RWPE2 (cell line): Measurements from ENCODE around the gene TBX21.

Source experiments
- ATAC-seq: fragments of 200-7000 bp; cut with Tn5 transposase; 3 replicates; pipeline ENCODE4 v1.9.1; 2021; ENCODE audit warnings: low read depth
- DNase-seq: peaks from one replicate; pipeline ENCODE4 v3.0.0-alpha.2; 2020; ENCODE audit warnings: low spot score
- H3K27ac ChIP-seq: fragments of 450-650 bp; 2 replicates; pipeline ENCODE4 v1.5.1; 2017; ENCODE audit warnings: mild to moderate bottlenecking; ENCODE audit not compliant: poor library complexity, severe bottlenecking
- H3K27me3 ChIP-seq: fragments of 250-450 bp; sonication (Bioruptor Pico); 2 replicates; pipeline ENCODE4 v1.5.1; 2021; ENCODE audit warnings: mild to moderate bottlenecking, moderate library complexity; ENCODE audit not compliant: insufficient read depth, poor library complexity, severe bottlenecking
- H3K36me3 ChIP-seq: fragments of 250-450 bp; sonication (Bioruptor Pico); 2 replicates; pipeline ENCODE4 v1.5.1; 2020; ENCODE audit warnings: low read depth, mild to moderate bottlenecking, moderate library complexity
- H3K4me1 ChIP-seq: fragments of 250-450 bp; sonication (Bioruptor Pico); 2 replicates; pipeline ENCODE4 v1.5.1; 2021; ENCODE audit warnings: mild to moderate bottlenecking, moderate library complexity; ENCODE audit not compliant: insufficient read depth, poor library complexity, severe bottlenecking
- H3K4me3 ChIP-seq: fragments of 250-450 bp; sonication (Bioruptor Pico); 2 replicates; pipeline ENCODE4 v1.5.1; 2021; ENCODE audit warnings: mild to moderate bottlenecking, moderate library complexity; ENCODE audit not compliant: severe bottlenecking
- H3K9me3 ChIP-seq: fragments of 250-450 bp; sonication (Bioruptor Pico); 2 replicates; pipeline ENCODE4 v1.5.1; 2021; ENCODE audit warnings: mild to moderate bottlenecking, moderate library complexity; ENCODE audit not compliant: severe bottlenecking
- TF ChIP-seq, protein P1 (sequence below): fragments of 450-650 bp; IDR thresholded peaks from one replicate; pipeline ENCODE4 v1.5.1; 2017; ENCODE audit warnings: mild to moderate bottlenecking, moderate library complexity; ENCODE audit not compliant: poor library complexity, severe bottlenecking

Gene TBX21

DNA sequence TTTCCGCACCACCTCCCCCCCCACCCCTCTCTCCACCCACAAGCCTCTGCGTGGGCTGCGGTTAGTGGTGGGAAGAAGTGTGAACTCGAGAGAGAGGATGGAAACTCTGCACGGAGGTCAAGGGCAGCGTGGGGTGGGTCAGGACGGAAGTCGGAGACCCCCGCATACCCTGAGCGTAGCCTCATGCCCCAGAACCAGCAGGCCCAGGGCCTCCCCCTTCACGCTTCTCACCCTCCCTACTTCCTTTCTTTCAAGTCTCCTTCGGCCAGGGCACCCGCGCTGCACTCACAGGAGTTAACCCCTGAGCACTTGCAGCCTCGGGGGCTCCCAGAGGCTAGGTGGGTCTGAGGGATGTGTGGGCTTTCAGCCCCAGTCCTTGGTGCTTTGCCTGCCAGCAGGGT is 29.8 kb upstream of the TBX21 start:
- Histone ChIP-seq H3K4me3 (no peak overlapping the region), H3K27ac (no peak overlapping the region), H3K4me1 (no peaks in the 10 kb centered on the region), H3K36me3 (peaks cover 6% of the 10 kb centered on the region; the same call in 1 of the 2 replicates), H3K9me3 (no peaks in the 10 kb centered on the region), H3K27me3 (no peaks in the 10 kb centered on the region)
- TF ChIP-seq, protein P1, sequence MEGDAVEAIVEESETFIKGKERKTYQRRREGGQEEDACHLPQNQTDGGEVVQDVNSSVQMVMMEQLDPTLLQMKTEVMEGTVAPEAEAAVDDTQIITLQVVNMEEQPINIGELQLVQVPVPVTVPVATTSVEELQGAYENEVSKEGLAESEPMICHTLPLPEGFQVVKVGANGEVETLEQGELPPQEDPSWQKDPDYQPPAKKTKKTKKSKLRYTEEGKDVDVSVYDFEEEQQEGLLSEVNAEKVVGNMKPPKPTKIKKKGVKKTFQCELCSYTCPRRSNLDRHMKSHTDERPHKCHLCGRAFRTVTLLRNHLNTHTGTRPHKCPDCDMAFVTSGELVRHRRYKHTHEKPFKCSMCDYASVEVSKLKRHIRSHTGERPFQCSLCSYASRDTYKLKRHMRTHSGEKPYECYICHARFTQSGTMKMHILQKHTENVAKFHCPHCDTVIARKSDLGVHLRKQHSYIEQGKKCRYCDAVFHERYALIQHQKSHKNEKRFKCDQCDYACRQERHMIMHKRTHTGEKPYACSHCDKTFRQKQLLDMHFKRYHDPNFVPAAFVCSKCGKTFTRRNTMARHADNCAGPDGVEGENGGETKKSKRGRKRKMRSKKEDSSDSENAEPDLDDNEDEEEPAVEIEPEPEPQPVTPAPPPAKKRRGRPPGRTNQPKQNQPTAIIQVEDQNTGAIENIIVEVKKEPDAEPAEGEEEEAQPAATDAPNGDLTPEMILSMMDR, result no peak
- ATAC-seq (no peak), DNase-seq (peak; percentile 51)

DNA sequence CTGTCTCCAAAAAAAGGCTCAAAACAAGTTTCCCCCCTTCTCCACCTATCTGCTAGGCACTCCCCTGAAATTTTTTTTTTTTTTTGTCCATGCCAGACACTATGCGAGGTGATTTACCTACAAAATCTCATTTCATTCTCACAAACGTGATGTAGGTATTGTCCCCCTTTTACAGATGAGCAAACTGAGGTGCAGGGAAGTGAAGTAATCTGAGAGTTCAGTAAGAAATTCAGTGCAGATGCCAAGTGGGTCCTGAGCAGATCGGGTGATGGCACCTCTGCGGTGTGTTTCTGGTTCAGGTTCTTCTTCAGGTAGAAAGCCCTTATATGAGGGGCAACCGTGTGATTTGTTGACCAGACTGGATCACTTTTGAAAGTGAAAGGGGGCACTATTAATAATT is 29.4 kb upstream of the TBX21 start:
- Histone ChIP-seq H3K27ac (no peak overlapping the region), H3K9me3 (no peaks in the 10 kb centered on the region), H3K36me3 (peaks cover 6% of the 10 kb centered on the region; the same call in 1 of the 2 replicates), H3K4me3 (no peak overlapping the region), H3K27me3 (no peaks in the 10 kb centered on the region), H3K4me1 (no peaks in the 10 kb centered on the region)
- TF ChIP-seq, protein P1, result no peak
- no peak for DNase-seq
- no peak for ATAC-seq

DNA sequence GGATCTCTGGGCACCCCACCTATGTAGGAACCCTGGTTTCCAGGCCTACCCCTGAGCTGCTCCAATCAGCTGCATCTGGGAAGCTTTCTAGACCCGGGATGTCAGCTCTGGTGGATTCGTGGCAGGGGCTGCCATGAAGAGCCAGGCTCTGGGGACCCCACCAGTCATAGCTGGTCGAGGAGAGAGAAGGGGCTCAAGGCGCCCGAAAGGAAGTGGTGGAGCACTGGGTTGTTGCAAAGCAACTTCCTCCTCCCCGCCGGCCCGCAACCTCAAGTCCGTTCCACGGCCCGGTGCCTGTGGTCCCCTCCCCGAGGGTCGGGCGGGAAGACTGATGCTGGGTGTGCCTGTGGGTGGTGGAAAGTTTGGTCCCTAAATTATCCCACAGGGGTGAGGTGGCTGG is 28.9 kb upstream of the TBX21 start:
- TF ChIP-seq, protein P1, result no peak
- no peaks in the 10 kb centered on the region for H3K9me3 ChIP-seq
- no peak overlapping the region for H3K27ac ChIP-seq
- ATAC-seq (no peak), DNase-seq (no peak)
- H3K27me3 ChIP-seq, result no peaks in the 10 kb centered on the region
- H3K36me3 ChIP-seq, result peaks cover 2% of the 10 kb centered on the region; the same call in 1 of the 2 replicates
- H3K4me3 ChIP-seq, result no peak overlapping the region
- no peaks in the 10 kb centered on the region for H3K4me1 ChIP-seq

DNA sequence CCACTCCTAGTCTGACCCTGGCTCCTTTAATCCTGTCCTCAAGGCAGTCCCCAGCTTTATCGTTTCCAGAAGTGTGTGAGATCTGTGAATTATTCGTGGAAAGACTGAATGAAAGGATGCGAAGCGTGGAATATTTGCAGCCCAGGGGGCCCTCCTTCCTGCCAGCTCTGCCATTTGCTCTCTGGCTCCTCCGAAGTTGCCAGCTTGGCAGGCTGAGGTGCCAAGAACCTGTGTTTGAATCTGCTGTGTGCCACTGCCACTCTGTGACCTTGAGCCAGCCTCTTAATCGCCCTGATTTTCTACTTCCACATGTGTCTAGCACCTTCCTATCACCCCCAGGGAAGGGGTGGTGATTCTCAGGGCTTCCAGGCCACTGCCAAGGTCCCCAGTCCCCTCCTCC is 28.3 kb upstream of the TBX21 start:
- no peaks in the 10 kb centered on the region for H3K4me1 ChIP-seq
- no peak for DNase-seq
- no peak overlapping the region for H3K4me3 ChIP-seq

More for the DNA sequence above, 28.3 kb upstream of the TBX21 start:
- Histone ChIP-seq H3K36me3 (no peaks in the 10 kb centered on the region), H3K27me3 (no peaks in the 10 kb centered on the region), H3K27ac (no peak overlapping the region), H3K9me3 (no peaks in the 10 kb centered on the region)
- no peak for ATAC-seq
- TF ChIP-seq, protein P1, result no peak
